Trophoblast cell (in vitro differentiated cells and primary cell): ENCODE data around the gene TUT7.

Experiments used
- DNase-seq, 2 donors: peaks; one replicate each; pipeline ENCODE4 v3.0.0-alpha.2; 2016
- H2AFZ ChIP-seq: 2 replicates; pipeline ENCODE4 v1.6.1; 2013; ENCODE audit warnings: low read length, moderate library complexity, mild to moderate bottlenecking; ENCODE audit not compliant: insufficient read depth, poor library complexity
- H2AK5ac ChIP-seq: 2 replicates; pipeline ENCODE4 v1.6.1; 2013; ENCODE audit warnings: mild to moderate bottlenecking, low read length
- H2BK120ac ChIP-seq: 2 replicates; pipeline ENCODE4 v1.6.1; 2013; ENCODE audit warnings: low read length, mild to moderate bottlenecking, moderate library complexity; ENCODE audit not compliant: insufficient read depth, poor library complexity
- H2BK12ac ChIP-seq: 2 replicates; pipeline ENCODE4 v1.6.1; 2013; ENCODE audit warnings: mild to moderate bottlenecking, low read length, moderate library complexity
- H2BK5ac ChIP-seq: 2 replicates; pipeline ENCODE4 v1.6.1; 2013; ENCODE audit warnings: low read length, low read depth, moderate library complexity, mild to moderate bottlenecking; ENCODE audit not compliant: poor library complexity
- H3K14ac ChIP-seq: 2 replicates; pipeline ENCODE4 v1.6.1; 2013; ENCODE audit warnings: mild to moderate bottlenecking, low read length
- H3K18ac ChIP-seq: 2 replicates; pipeline ENCODE4 v1.6.1; 2013; ENCODE audit warnings: mild to moderate bottlenecking, low read length
- H3K23ac ChIP-seq: 2 replicates; pipeline ENCODE4 v1.6.1; 2013; ENCODE audit warnings: low read length
- H3K27ac ChIP-seq: 2 replicates; pipeline ENCODE4 v1.5.1; 2013; ENCODE audit warnings: low read depth, mild to moderate bottlenecking, inconsistent platforms, low read length, moderate library complexity
- H3K27me3 ChIP-seq: 2 replicates; pipeline ENCODE4 v1.6.1; 2013; ENCODE audit warnings: inconsistent platforms, mild to moderate bottlenecking, low read length, moderate library complexity; ENCODE audit not compliant: insufficient read depth
- H3K36me3 ChIP-seq, 2 experiments: 1 replicate in 1 of 2; 2 replicates in 1 of 2; pipeline ENCODE4 v1.6.1; 2013; ENCODE audit warnings: low read length in 2 of 2, mild to moderate bottlenecking in 2 of 2, moderate library complexity in 1 of 2; ENCODE audit not compliant: insufficient read depth in 2 of 2, control insufficient read depth in 1 of 2
- H3K4ac ChIP-seq: 2 replicates; pipeline ENCODE4 v1.6.1; 2013; ENCODE audit warnings: low read depth, mild to moderate bottlenecking, low read length, moderate library complexity
- H3K4me1 ChIP-seq, 2 experiments: 1 replicate in 1 of 2; 2 replicates in 1 of 2; pipeline ENCODE4 v1.6.1; 2013; ENCODE audit warnings: low read length in 2 of 2, mild to moderate bottlenecking in 2 of 2, moderate library complexity in 1 of 2; ENCODE audit not compliant: insufficient read depth in 2 of 2, control insufficient read depth in 1 of 2
- H3K4me2 ChIP-seq: 2 replicates; pipeline ENCODE4 v1.6.1; 2013; ENCODE audit warnings: inconsistent platforms, mild to moderate bottlenecking, low read length, moderate library complexity
- H3K4me3 ChIP-seq: 2 replicates; pipeline ENCODE4 v1.5.1; 2013; ENCODE audit warnings: mild to moderate bottlenecking, low read depth, low read length, inconsistent platforms
- H3K79me1 ChIP-seq: one replicate; pipeline ENCODE4 v1.6.1; 2013; ENCODE audit warnings: low read length
- H3K79me2 ChIP-seq: 2 replicates; pipeline ENCODE4 v1.6.1; 2013; ENCODE audit warnings: low read length, mild to moderate bottlenecking; ENCODE audit not compliant: control insufficient read depth, insufficient read depth, poor library complexity
- H3K9ac ChIP-seq: 2 replicates; pipeline ENCODE4 v1.6.1; 2013; ENCODE audit warnings: mild to moderate bottlenecking, low read length
- H3K9me3 ChIP-seq: 2 replicates; pipeline ENCODE4 v1.6.1; 2013; ENCODE audit warnings: low read depth, mild to moderate bottlenecking, control low read depth, inconsistent platforms, low read length; ENCODE audit not compliant: insufficient read depth
- H4K12ac ChIP-seq: 2 replicates; pipeline ENCODE4 v1.6.1; 2013; ENCODE audit warnings: low read depth, mild to moderate bottlenecking, low read length, moderate library complexity
- H4K8ac ChIP-seq: 2 replicates; pipeline ENCODE4 v1.6.1; 2013; ENCODE audit warnings: low read depth, mild to moderate bottlenecking, low read length, moderate library complexity
- H4K91ac ChIP-seq: one replicate; pipeline ENCODE4 v1.6.1; 2013; ENCODE audit warnings: low read depth, mild to moderate bottlenecking, low read length, moderate library complexity
- WGBS: extraction: QIAGEN DNeasy Blood & Tissue Kit; methylation state at CpG from one replicate; pipeline ENCODE4 v1.1.7; 2013; ENCODE audit warnings: missing lambda C conversion rate; ENCODE audit not compliant: insufficient read length, insufficient coverage; ENCODE audit errors: extremely low coverage; 5-methylcytosine and 5-hydroxymethylcytosine counted together

The TUT7 gene

DNA sequence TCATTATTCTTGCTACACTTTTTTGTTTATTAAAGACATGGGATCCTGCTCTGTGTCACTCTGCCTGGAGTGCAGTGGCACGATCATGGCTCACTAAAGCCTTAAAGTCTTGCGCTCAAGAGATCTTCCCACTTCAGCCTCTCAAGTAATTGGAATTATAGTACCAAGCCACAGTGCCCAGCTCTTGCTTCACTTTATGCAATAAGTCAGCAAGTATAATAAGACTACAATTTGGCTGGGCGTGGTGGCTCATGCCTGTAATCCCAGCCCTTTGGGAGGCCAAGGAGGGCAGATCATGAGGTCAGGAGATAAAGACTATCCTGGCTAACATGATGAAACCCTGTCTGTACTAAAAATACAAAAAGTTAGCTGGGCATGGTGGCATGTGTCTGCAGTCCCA, 100.6 kb downstream of the TUT7 start:
- H3K4me2 ChIP-seq: no peak overlapping the region
- no peak overlapping the region for H4K8ac ChIP-seq
- H3K27me3 ChIP-seq: no peaks in the 10 kb centered on the region
- no peaks in the 10 kb centered on the region for H3K79me2 ChIP-seq
- no peak overlapping the region for H2AFZ ChIP-seq
- no peak overlapping the region for H3K4me3 ChIP-seq
- DNase-seq: peak; percentile 31 to 35
- no peaks in the 10 kb centered on the region for H3K9me3 ChIP-seq
- no peak overlapping the region for H2BK5ac ChIP-seq
- no peak overlapping the region for H3K14ac ChIP-seq
- H2AK5ac ChIP-seq: no peak overlapping the region
- H4K91ac ChIP-seq: no peak overlapping the region
- H3K36me3 ChIP-seq: no peaks in the 10 kb centered on the region
- H2BK12ac ChIP-seq: no peak overlapping the region
- H3K23ac ChIP-seq: no peak overlapping the region
- H3K4me1 ChIP-seq: no peaks in the 10 kb centered on the region
- no peak overlapping the region for H3K18ac ChIP-seq
- WGBS: no CpG with 5 or more reads among the region's 3 CpGs
- H3K4ac ChIP-seq: no peak overlapping the region
- no peaks in the 10 kb centered on the region for H3K79me1 ChIP-seq
- no peak overlapping the region for H4K12ac ChIP-seq
- no peak overlapping the region for H3K27ac ChIP-seq
- H3K9ac ChIP-seq: no peak overlapping the region
- H2BK120ac ChIP-seq: no peak overlapping the region

DNA sequence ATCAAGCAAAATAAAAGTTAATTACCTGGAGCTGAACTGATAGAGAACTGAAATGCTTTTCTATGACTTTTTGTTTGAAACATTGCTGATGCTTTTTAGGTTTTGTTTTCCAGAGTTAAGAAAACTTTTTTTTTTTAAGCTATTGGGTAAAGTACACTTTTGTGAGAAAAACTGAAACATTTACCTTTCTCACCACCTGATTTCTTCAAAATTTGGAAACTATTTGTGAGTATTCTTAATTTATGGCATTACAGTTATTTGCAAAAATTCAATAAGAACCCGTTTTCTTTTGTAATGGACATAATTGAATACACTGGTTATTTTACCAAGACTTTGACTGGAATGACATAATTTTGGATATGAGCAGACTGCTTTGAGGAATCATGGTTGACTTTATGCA, 101.3 kb downstream of the TUT7 start:
- no CpG with 5 or more reads among the region's 1 CpG for WGBS
- Histone ChIP-seq H4K12ac (no peak overlapping the region), H4K91ac (no peak overlapping the region), H3K9ac (no peak overlapping the region), H3K4ac (no peak overlapping the region), H2BK12ac (no peak overlapping the region), H3K79me2 (no peaks in the 10 kb centered on the region), H2BK120ac (no peak overlapping the region), H4K8ac (no peak overlapping the region), H2AK5ac (no peak overlapping the region), H3K27me3 (no peaks in the 10 kb centered on the region), H3K9me3 (no peaks in the 10 kb centered on the region), H3K4me1 (no peaks in the 10 kb centered on the region), H3K18ac (no peak overlapping the region), H3K79me1 (no peaks in the 10 kb centered on the region), H2AFZ (no peak overlapping the region), H2BK5ac (no peak overlapping the region), H3K14ac (no peak overlapping the region), H3K36me3 (no peaks in the 10 kb centered on the region), H3K27ac (no peak overlapping the region), H3K4me3 (no peak overlapping the region), H3K23ac (no peak overlapping the region), H3K4me2 (no peak overlapping the region)
- DNase-seq: no peak

DNA sequence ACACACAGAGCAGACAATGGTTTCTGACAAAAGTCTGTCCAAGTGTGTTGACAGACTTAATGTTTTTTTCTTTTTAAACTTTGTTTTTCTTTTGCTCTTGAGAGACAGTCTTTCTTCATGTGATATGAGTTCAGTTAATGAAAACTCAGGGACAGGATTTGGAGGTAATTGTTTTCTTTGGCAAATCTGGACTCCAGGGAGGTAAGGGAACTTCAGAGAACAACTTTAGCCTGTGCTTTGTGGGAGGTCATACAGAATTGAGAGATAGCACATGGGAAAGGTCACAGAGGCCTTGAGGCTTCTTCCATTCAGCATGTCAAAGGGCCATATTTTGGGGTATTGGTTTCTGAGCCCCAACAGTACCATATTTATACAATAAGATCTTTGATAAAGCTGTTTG, 104.1 kb downstream of the TUT7 start:
- no peak for DNase-seq
- no peaks in the 10 kb centered on the region for H3K36me3 ChIP-seq
- no peak overlapping the region for H3K4me3 ChIP-seq
- no peak overlapping the region for H4K91ac ChIP-seq
- H3K9ac ChIP-seq: no peak overlapping the region
- H4K12ac ChIP-seq: no peak overlapping the region
- no peak overlapping the region for H2BK12ac ChIP-seq
- H3K27ac ChIP-seq: no peak overlapping the region
- no peaks in the 10 kb centered on the region for H3K27me3 ChIP-seq
- no peaks in the 10 kb centered on the region for H3K79me1 ChIP-seq
- no peak overlapping the region for H2AFZ ChIP-seq
- no peak overlapping the region for H3K23ac ChIP-seq
- H4K8ac ChIP-seq: no peak overlapping the region
- no peaks in the 10 kb centered on the region for H3K9me3 ChIP-seq
- H3K79me2 ChIP-seq: no peaks in the 10 kb centered on the region
- no peak overlapping the region for H2BK5ac ChIP-seq
- H3K4ac ChIP-seq: no peak overlapping the region
- H3K18ac ChIP-seq: no peak overlapping the region
- H3K14ac ChIP-seq: no peak overlapping the region
- no peaks in the 10 kb centered on the region for H3K4me1 ChIP-seq
- H2AK5ac ChIP-seq: no peak overlapping the region
- H3K4me2 ChIP-seq: no peak overlapping the region
- H2BK120ac ChIP-seq: no peak overlapping the region

DNA sequence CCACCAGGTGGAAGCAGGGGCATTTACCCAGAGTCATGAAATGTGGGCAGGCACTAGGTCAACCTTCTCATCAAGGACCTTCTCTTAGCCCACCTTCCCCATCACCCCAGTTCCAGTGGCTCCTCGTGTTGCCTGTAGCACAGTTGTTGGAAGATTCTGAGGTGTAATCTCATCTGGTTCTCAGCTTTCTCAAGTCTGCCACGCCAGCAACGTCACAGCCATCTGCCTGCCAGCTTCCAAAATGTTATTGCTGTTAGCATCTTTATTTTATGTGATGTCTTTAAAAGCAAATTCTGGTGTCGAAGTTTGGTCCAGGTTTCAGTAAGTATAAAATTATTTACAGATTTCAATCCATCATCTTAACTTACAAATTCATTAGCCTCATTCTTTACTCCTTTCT, 105.5 kb downstream of the TUT7 start:
- Histone ChIP-seq H2BK5ac (no peak overlapping the region), H3K4me2 (no peak overlapping the region), H3K4me1 (no peaks in the 10 kb centered on the region), H4K12ac (no peak overlapping the region), H3K4ac (no peak overlapping the region), H2AK5ac (no peak overlapping the region), H3K18ac (no peak overlapping the region), H2BK120ac (no peak overlapping the region), H4K8ac (no peak overlapping the region), H3K79me2 (no peaks in the 10 kb centered on the region), H2BK12ac (no peak overlapping the region), H4K91ac (no peak overlapping the region), H3K9me3 (no peaks in the 10 kb centered on the region), H3K79me1 (no peaks in the 10 kb centered on the region), H3K9ac (no peak overlapping the region), H3K27me3 (no peaks in the 10 kb centered on the region), H3K36me3 (no peaks in the 10 kb centered on the region), H3K4me3 (no peak overlapping the region), H2AFZ (no peak overlapping the region), H3K27ac (no peak overlapping the region), H3K14ac (no peak overlapping the region), H3K23ac (no peak overlapping the region)
- DNase-seq: no peak
- no CpG with 5 or more reads among the region's 4 CpGs for WGBS

DNA sequence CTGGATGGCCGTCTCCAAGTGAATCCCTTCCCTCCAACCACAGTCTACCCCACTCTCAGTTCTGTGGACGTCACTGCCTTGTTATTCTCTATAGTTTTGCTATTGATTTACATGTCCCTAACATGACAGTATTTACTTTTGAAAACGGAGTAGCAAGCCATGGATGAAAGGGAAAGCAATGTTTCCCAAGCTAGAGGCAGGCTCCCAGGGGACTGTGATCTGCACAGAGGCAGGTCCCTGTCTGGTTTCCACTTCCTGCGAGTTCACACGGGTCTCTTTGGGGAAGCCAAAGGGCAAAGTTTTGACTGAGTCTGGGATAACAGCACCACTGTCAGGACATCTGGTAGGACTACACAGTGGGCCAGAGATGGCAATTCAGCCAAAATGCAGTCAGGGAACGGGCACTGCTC, 107.5 kb downstream of the TUT7 start:
- Histone ChIP-seq H2BK5ac (no peak overlapping the region), H4K12ac (no peak overlapping the region), H3K27me3 (no peaks in the 10 kb centered on the region), H3K27ac (no peak overlapping the region), H2BK120ac (no peak overlapping the region), H4K91ac (no peak overlapping the region), H2AFZ (no peak overlapping the region), H2AK5ac (no peak overlapping the region), H3K79me2 (no peaks in the 10 kb centered on the region), H3K9ac (no peak overlapping the region), H3K9me3 (no peaks in the 10 kb centered on the region), H3K4ac (no peak overlapping the region), H3K14ac (no peak overlapping the region), H4K8ac (no peak overlapping the region), H3K4me1 (no peaks in the 10 kb centered on the region), H3K36me3 (no peaks in the 10 kb centered on the region), H2BK12ac (no peak overlapping the region), H3K79me1 (no peaks in the 10 kb centered on the region), H3K23ac (no peak overlapping the region), H3K4me3 (no peak overlapping the region), H3K4me2 (no peak overlapping the region), H3K18ac (no peak overlapping the region)
- DNase-seq: no peak
- no CpG with 5 or more reads among the region's 6 CpGs for WGBS
